Sigmoid colon (tissue), 3 donors: ENCODE data around the gene CWC27.

Experiments used
- POLR2A ChIP-seq, 2 donors: fragments of 450-650 bp; IDR thresholded peaks; one replicate each; pipeline ENCODE4 v1.6.1; 2016; ENCODE audit warnings: antibody characterized with exemption in 2 of 2, mild to moderate bottlenecking in 2 of 2, moderate library complexity in 2 of 2
- TF ChIP-seq, protein P1 (sequence below), 4 experiments: fragments of 450-650 bp in 3 of 4; fragments of 200-600 bp in 1 of 4; IDR thresholded peaks; one replicate each; pipeline ENCODE4 v1.5.1; 2016 to 2019; ENCODE audit warnings: antibody characterized with exemption in 4 of 4, mild to moderate bottlenecking in 3 of 4, moderate library complexity in 2 of 4

DNA sequence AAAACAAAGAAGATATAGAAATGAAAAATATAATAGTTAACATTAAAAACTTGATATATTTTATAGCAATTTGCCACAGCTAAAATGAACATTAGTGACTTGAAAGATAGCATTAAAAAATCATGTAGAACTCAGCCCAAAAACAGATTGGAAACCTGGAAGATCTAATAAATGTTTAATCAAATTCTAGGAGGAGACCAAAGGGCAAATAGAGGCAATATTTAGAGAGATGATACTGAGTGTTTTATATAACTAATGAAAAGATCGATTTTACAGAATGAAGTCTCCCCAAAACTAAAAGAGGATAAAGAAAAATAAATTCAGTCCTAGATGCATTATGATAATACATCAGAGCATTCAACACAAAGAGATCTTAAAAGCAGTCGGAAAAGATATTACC lies 127.0 kb downstream of the CWC27 start:
- TF ChIP-seq, protein P1, sequence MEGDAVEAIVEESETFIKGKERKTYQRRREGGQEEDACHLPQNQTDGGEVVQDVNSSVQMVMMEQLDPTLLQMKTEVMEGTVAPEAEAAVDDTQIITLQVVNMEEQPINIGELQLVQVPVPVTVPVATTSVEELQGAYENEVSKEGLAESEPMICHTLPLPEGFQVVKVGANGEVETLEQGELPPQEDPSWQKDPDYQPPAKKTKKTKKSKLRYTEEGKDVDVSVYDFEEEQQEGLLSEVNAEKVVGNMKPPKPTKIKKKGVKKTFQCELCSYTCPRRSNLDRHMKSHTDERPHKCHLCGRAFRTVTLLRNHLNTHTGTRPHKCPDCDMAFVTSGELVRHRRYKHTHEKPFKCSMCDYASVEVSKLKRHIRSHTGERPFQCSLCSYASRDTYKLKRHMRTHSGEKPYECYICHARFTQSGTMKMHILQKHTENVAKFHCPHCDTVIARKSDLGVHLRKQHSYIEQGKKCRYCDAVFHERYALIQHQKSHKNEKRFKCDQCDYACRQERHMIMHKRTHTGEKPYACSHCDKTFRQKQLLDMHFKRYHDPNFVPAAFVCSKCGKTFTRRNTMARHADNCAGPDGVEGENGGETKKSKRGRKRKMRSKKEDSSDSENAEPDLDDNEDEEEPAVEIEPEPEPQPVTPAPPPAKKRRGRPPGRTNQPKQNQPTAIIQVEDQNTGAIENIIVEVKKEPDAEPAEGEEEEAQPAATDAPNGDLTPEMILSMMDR (IDR thresholded peaks at IDR 0.05), result no peak
- TF ChIP-seq POLR2A (IDR thresholded peaks at IDR 0.05), result no peak
